HepG2 (cell line): ENCODE results near the gene SMCO4. TPM values are rescaled to one million over a fixed set of nuclear protein-coding genes. Genes with fewer than 3 reads are reported as not detected.

Experiments
- BORCS8-MEF2B ChIP-seq: sonication (generic); formaldehyde crosslinking; IDR thresholded peaks from 2 replicates; pipeline ENCODE4 v1.8.0; 2022; ENCODE audit warnings: mild to moderate bottlenecking, missing genetic modification reagents
- CCAR2 ChIP-seq: fragments of 200-400 bp; formaldehyde crosslinking; optimal IDR thresholded peaks from 2 replicates; pipeline ENCODE3; 2018; ENCODE audit warnings: low read depth, mild to moderate bottlenecking, low read length, moderate library complexity
- CREM ChIP-seq, 2 experiments: sonication (generic) in 1 of 2; formaldehyde crosslinking in 1 of 2; IDR thresholded peaks; 2 replicates each; pipeline versions ENCODE4 v1.4.0 to v1.6.1; 2016 to 2020; ENCODE audit warnings: antibody characterized with exemption in 1 of 2, mild to moderate bottlenecking in 1 of 2, missing genetic modification reagents in 1 of 2
- HOXA5 ChIP-seq: sonication (generic); formaldehyde crosslinking; IDR thresholded peaks from 2 replicates; pipeline ENCODE4 v1.4.0; 2020; ENCODE audit warnings: missing genetic modification reagents
- MAFG ChIP-seq: sonication (generic); formaldehyde crosslinking; IDR thresholded peaks from 2 replicates; pipeline ENCODE4 v1.5.1; 2020; ENCODE audit warnings: mild to moderate bottlenecking, missing genetic modification reagents
- MXI1 ChIP-seq: IDR thresholded peaks from 3 replicates; pipeline ENCODE4 v1.6.1; 2012; ENCODE audit warnings: low read depth, low read length, inconsistent platforms, borderline replicate concordance
- MZF1 ChIP-seq: sonication (generic); formaldehyde crosslinking; IDR thresholded peaks from 2 replicates; pipeline ENCODE4 v1.8.1; 2023; ENCODE audit warnings: mild to moderate bottlenecking, missing genetic modification reagents, borderline replicate concordance
- RAD51 ChIP-seq: fragments of 450-650 bp; IDR thresholded peaks from 2 replicates; pipeline ENCODE4 v1.6.1; 2016; ENCODE audit warnings: borderline replicate concordance
- RORA ChIP-seq: sonication (generic); formaldehyde crosslinking; IDR thresholded peaks from 2 replicates; pipeline ENCODE4 v1.5.0; 2020; ENCODE audit warnings: mild to moderate bottlenecking, missing genetic modification reagents, moderate library complexity
- SPEN ChIP-seq: sonication (generic); formaldehyde crosslinking; IDR thresholded peaks from 2 replicates; pipeline ENCODE4 v1.5.1; 2020; ENCODE audit warnings: low read depth, mild to moderate bottlenecking, missing genetic modification reagents
- TRIM24 ChIP-seq: sonication (generic); formaldehyde crosslinking; IDR thresholded peaks from 2 replicates; pipeline ENCODE4 v1.8.0; 2022; ENCODE audit warnings: mild to moderate bottlenecking, missing genetic modification reagents
- ZNF160 ChIP-seq: sonication (generic); formaldehyde crosslinking; IDR thresholded peaks from 2 replicates; pipeline ENCODE4 v1.8.0; 2022; ENCODE audit warnings: mild to moderate bottlenecking, inconsistent platforms, missing genetic modification reagents
- ZNF337 ChIP-seq: sonication (generic); formaldehyde crosslinking; IDR thresholded peaks from 2 replicates; pipeline ENCODE4 v1.5.1; 2020; ENCODE audit warnings: missing genetic modification reagents, low read depth, mild to moderate bottlenecking, borderline replicate concordance
- ZNF430 ChIP-seq: sonication (generic); formaldehyde crosslinking; IDR thresholded peaks from 2 replicates; pipeline ENCODE4 v1.9.0; 2021; ENCODE audit warnings: mild to moderate bottlenecking, missing genetic modification reagents
- ZNF552 ChIP-seq: sonication (generic); formaldehyde crosslinking; IDR thresholded peaks from 2 replicates; pipeline ENCODE4 v1.9.0; 2022; ENCODE audit warnings: missing genetic modification reagents, mild to moderate bottlenecking, borderline replicate concordance
- ZNF556 ChIP-seq: sonication (generic); formaldehyde crosslinking; IDR thresholded peaks from 2 replicates; pipeline ENCODE4 v1.4.0; 2020; ENCODE audit warnings: mild to moderate bottlenecking, missing genetic modification reagents, borderline replicate concordance
- ZNF709 ChIP-seq: sonication (generic); formaldehyde crosslinking; IDR thresholded peaks from 2 replicates; pipeline ENCODE4 v1.5.0; 2020; ENCODE audit warnings: mild to moderate bottlenecking, missing genetic modification reagents
- polyA plus RNA-seq, 8 experiments: library from polyadenylated mRNA; depleted of rRNA in 3 of 8; stranded (reverse) in 7 of 8; unstranded in 1 of 8; fragments of >200 nt; fragmentation: Illumina TruSeq in 4 of 8; extraction: Trizol in 4 of 8; gene quantifications; 2 replicates each; pipeline versions ENCODE4 v1.2.1 to v1.2.3, GENCODE V29; 2011 to 2016; ENCODE audit warnings: low read depth in 4 of 8, missing spikeins in 1 of 8, mixed read lengths in 1 of 8; ENCODE audit not compliant: insufficient read depth in 1 of 8
- total RNA-seq, 5 experiments: library from RNA; depleted of rRNA; stranded (reverse); fragments of >200 nt; fragmentation: Illumina TruSeq; extraction: Trizol; gene quantifications; 2 replicates each; pipeline ENCODE4 v1.2.3, GENCODE V29; 2016; ENCODE audit warnings: low read depth in 1 of 5
- TF ChIP-seq, protein P1 (sequence below): sonication (generic); formaldehyde crosslinking; IDR thresholded peaks from 2 replicates; pipeline ENCODE4 v1.9.0; 2021; ENCODE audit warnings: missing genetic modification reagents, mild to moderate bottlenecking, borderline replicate concordance
- TF ChIP-seq, protein P2 (sequence below): sonication (generic); formaldehyde crosslinking; IDR thresholded peaks from 2 replicates; pipeline ENCODE4 v1.4.0; 2020; ENCODE audit warnings: mild to moderate bottlenecking, missing genetic modification reagents
- TF ChIP-seq, protein P3 (sequence below): IDR thresholded peaks from 2 replicates; pipeline ENCODE4 v1.6.1; 2016; ENCODE audit warnings: missing compliant biosample characterization, missing genetic modification reagents, borderline replicate concordance
- TF ChIP-seq, protein P4 (sequence below): sonication (generic); formaldehyde crosslinking; IDR thresholded peaks from 2 replicates; pipeline ENCODE4 v1.4.0; 2020; ENCODE audit warnings: missing genetic modification reagents, mild to moderate bottlenecking, borderline replicate concordance

The SMCO4 gene
- total and polyA plus RNA-seq, 2 of the 13 experiments (the other 11 are each of a cell fraction or from before 2014, with no cell fraction given), result 10.6 to 28.5 TPM

DNA sequence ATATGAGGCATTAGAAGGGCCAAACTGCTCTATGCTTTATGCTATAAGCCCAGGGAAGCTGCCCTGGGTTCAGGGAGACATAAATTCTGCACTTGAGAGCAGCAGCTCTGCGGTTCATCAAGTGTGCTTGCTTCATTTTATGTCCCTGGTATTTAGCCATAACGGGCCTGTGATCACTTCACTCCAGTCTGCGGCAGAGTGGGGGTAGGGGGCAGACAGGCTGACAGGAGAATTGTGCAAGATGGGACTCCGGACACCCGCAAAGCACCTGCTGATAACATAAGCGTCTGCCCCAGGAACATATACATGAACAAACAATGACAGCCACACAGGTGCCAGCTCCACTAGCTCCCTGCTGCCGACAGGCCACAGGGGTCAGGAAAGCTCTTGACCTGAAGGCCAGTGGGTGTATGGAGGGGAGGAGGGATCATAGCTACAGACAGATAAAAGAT lies 56.1 kb downstream of the SMCO4 start (continued):
- TF ChIP-seq SPEN (peak; percentile 72), ZNF160 (CRISPR knock-in tag) (peak; percentile 67; the same call in 1 of the 2 replicates), ZNF430 (CRISPR knock-in tag) (peak; percentile 48; the same call in 1 of the 2 replicates), MZF1 (no peak), ZNF337 (CRISPR knock-in tag) (0 out of 2 replicates have a peak, but pooled peaks have one; percentile 56), HOXA5 (CRISPR knock-in tag) (peak; percentile 88), TRIM24 (peak; percentile 89; the same call in 1 of the 2 replicates), ZNF552 (no peak), MXI1 (peak; percentile 73; the same call in 1 of the 3 replicates), RAD51 (no peak), CREM (IDR thresholded peaks at IDR 0.05) (peak; percentile 86), CREM (CRISPR knock-in tag; IDR thresholded peaks at IDR 0.05) (no peak), MAFG (CRISPR knock-in tag) (no peak), RORA (no peak), BORCS8-MEF2B (CRISPR knock-in tag) (0 out of 2 replicates have a peak, but pooled peaks have one; percentile 50), ZNF709 (no peak; the same call in 1 of the 2 replicates), ZNF556 (peak; percentile 80), CCAR2 (peak; percentile 90)
- TF ChIP-seq, protein P1, sequence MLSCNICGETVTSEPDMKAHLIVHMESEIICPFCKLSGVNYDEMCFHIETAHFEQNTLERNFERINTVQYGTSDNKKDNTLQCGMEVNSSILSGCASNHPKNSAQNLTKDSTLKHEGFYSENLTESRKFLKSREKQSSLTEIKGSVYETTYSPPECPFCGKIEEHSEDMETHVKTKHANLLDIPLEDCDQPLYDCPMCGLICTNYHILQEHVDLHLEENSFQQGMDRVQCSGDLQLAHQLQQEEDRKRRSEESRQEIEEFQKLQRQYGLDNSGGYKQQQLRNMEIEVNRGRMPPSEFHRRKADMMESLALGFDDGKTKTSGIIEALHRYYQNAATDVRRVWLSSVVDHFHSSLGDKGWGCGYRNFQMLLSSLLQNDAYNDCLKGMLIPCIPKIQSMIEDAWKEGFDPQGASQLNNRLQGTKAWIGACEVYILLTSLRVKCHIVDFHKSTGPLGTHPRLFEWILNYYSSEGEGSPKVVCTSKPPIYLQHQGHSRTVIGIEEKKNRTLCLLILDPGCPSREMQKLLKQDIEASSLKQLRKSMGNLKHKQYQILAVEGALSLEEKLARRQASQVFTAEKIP, result no peak
- TF ChIP-seq, protein P2, sequence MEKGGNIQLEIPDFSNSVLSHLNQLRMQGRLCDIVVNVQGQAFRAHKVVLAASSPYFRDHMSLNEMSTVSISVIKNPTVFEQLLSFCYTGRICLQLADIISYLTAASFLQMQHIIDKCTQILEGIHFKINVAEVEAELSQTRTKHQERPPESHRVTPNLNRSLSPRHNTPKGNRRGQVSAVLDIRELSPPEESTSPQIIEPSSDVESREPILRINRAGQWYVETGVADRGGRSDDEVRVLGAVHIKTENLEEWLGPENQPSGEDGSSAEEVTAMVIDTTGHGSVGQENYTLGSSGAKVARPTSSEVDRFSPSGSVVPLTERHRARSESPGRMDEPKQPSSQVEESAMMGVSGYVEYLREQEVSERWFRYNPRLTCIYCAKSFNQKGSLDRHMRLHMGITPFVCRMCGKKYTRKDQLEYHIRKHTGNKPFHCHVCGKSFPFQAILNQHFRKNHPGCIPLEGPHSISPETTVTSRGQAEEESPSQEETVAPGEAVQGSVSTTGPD, result peak; percentile 72
- TF ChIP-seq, protein P3, sequence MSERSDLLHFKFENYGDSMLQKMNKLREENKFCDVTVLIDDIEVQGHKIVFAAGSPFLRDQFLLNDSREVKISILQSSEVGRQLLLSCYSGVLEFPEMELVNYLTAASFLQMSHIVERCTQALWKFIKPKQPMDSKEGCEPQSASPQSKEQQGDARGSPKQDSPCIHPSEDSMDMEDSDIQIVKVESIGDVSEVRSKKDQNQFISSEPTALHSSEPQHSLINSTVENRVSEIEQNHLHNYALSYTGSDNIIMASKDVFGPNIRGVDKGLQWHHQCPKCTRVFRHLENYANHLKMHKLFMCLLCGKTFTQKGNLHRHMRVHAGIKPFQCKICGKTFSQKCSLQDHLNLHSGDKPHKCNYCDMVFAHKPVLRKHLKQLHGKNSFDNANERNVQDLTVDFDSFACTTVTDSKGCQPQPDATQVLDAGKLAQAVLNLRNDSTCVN, result no peak; the same call in 1 of the 2 replicates
- TF ChIP-seq, protein P4, sequence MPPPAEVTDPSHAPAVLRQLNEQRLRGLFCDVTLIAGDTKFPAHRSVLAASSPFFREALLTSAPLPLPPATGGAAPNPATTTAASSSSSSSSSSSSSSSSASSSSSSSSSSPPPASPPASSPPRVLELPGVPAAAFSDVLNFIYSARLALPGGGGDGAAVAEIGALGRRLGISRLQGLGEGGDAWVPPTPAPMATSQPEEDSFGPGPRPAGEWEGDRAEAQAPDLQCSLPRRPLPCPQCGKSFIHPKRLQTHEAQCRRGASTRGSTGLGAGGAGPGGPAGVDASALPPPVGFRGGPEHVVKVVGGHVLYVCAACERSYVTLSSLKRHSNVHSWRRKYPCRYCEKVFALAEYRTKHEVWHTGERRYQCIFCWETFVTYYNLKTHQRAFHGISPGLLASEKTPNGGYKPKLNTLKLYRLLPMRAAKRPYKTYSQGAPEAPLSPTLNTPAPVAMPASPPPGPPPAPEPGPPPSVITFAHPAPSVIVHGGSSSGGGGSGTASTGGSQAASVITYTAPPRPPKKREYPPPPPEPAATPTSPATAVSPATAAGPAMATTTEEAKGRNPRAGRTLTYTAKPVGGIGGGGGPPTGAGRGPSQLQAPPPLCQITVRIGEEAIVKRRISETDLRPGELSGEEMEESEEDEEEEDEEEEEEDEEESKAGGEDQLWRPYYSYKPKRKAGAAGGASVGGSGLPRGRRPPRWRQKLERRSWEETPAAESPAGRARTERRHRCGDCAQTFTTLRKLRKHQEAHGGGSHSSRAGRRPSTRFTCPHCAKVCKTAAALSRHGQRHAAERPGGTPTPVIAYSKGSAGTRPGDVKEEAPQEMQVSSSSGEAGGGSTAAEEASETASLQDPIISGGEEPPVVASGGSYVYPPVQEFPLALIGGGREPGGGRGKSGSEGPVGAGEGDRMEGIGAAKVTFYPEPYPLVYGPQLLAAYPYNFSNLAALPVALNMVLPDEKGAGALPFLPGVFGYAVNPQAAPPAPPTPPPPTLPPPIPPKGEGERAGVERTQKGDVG (CRISPR knock-in tag), result peak; percentile 72; the same call in 1 of the 2 replicates
